Fibroblast of upper back skin (primary cell): ENCODE results near the gene RIN1.
"Not testable (repeated sequence)": the region's sequence is repeated elsewhere in the genome, so short reads cannot be mapped to it uniquely, and the experiment has no call there.

Source experiments
- DNase-seq: peaks from one replicate; pipeline ENCODE4 v3.0.0-alpha.2; 2013

RIN1 gene

GRCh38 chr11:66334605-66335442, 1.4 kb downstream of the RIN1 start:
- DNase-seq = no peak

GRCh38 chr11:66333896-66334604, 2.2 kb downstream of the RIN1 start:
- no peak for DNase-seq

GRCh38 chr11:66333220-66333877, 2.9 kb downstream of the RIN1 start:
- no peak for DNase-seq

- no peak for DNase-seq
Measured at GRCh38 chr11:66332371-66333219, 3.6 kb downstream of the RIN1 start.

GRCh38 chr11:66331542-66332370, 4.5 kb downstream of the RIN1 start:
- no peak for DNase-seq

GRCh38 chr11:66330931-66331330, 5.3 kb downstream of the RIN1 start:
- no peak for DNase-seq

- DNase-seq = no peak
Measured at GRCh38 chr11:66329165-66329673, 7.0 kb downstream of the RIN1 start.

GRCh38 chr11:66328302-66329144, 7.7 kb downstream of the RIN1 start:
- peak; percentile 73 for DNase-seq

GRCh38 chr11:66328031-66328301, 8.3 kb downstream of the RIN1 start:
- no peak for DNase-seq

GRCh38 chr11:66327171-66328030, 8.8 kb downstream of the RIN1 start:
- peak; percentile 77 for DNase-seq

GRCh38 chr11:66326261-66327111, 9.7 kb downstream of the RIN1 start:
- peak; percentile 56 for DNase-seq

- no peak for DNase-seq
Measured at GRCh38 chr11:66325263-66325671, 11.0 kb downstream of the RIN1 start.

GRCh38 chr11:66324664-66325063, 11.6 kb downstream of the RIN1 start:
- peak; percentile 80 for DNase-seq

- no peak for DNase-seq
Measured at GRCh38 chr11:66323684-66324083, 12.6 kb downstream of the RIN1 start.

GRCh38 chr11:66322732-66323427, 13.4 kb downstream of the RIN1 start:
- peak; percentile 50 for DNase-seq

GRCh38 chr11:66321606-66322005, 14.6 kb downstream of the RIN1 start:
- no peak for DNase-seq

GRCh38 chr11:66320748-66321147, 15.5 kb downstream of the RIN1 start:
- not testable (repeated sequence) for DNase-seq

GRCh38 chr11:66320289-66320688, 15.9 kb downstream of the RIN1 start:
- DNase-seq = not testable (repeated sequence)
